ENCODE data around the gene PROM1. TPM values are rescaled to one million over a fixed set of nuclear protein-coding genes. Genes with fewer than 3 reads are reported as not detected.

PROM1 gene
- total and polyA plus RNA-seq, 2 donors from 2014 or later: 28.8 to 276 TPM

DNA sequence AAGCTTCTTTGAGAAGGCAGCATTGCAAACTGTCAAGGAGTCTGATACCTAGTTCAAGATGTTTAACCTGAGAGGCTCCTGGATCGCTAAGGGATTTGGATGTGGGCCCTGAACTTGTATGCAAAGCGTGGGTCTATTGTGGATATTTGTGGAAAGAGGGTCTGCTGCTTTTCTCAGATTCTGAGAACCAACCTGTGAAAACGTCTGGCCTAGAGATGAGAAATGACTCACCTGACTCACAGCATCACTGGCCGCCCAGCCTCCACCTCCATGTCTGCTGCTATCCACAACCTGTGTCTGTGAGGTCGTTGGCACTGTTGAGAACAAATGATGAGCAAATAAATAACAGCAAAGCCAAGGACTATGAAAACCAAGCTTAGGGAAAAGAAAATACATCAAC is 33.3 kb upstream of the PROM1 start:
- no peaks in the 10 kb centered on the region for H3K9me3 ChIP-seq (ENCODE audit: control insufficient read depth in 2 of 3, insufficient read depth in 1 of 3, low read length in 3 of 3)
- H3K4me1 ChIP-seq (ENCODE audit: control insufficient read depth in 2 of 3, insufficient read depth in 2 of 3, low read depth in 1 of 3, low read length in 3 of 3): peaks cover 0 to 2% (median 0%) of the 10 kb centered on the region in 3 donors
- intact Hi-C loops (cut with DNase I): no loop called here
- H3K36me3 ChIP-seq (ENCODE audit: control insufficient read depth in 2 of 3, insufficient read depth in 3 of 3, low read length in 3 of 3): no peaks in the 10 kb centered on the region
- DNase-seq: no peak
- TF ChIP-seq, protein P1, sequence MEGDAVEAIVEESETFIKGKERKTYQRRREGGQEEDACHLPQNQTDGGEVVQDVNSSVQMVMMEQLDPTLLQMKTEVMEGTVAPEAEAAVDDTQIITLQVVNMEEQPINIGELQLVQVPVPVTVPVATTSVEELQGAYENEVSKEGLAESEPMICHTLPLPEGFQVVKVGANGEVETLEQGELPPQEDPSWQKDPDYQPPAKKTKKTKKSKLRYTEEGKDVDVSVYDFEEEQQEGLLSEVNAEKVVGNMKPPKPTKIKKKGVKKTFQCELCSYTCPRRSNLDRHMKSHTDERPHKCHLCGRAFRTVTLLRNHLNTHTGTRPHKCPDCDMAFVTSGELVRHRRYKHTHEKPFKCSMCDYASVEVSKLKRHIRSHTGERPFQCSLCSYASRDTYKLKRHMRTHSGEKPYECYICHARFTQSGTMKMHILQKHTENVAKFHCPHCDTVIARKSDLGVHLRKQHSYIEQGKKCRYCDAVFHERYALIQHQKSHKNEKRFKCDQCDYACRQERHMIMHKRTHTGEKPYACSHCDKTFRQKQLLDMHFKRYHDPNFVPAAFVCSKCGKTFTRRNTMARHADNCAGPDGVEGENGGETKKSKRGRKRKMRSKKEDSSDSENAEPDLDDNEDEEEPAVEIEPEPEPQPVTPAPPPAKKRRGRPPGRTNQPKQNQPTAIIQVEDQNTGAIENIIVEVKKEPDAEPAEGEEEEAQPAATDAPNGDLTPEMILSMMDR (IDR thresholded peaks at IDR 0.05; ENCODE audit: borderline replicate concordance, extremely low read depth, insufficient read depth): no peak
- no peak for FAIRE-seq
- no peaks in the 10 kb centered on the region for H3K27me3 ChIP-seq (ENCODE audit: control insufficient read depth, insufficient read depth, low read length)
- H3K4me3 ChIP-seq (ENCODE audit: low read length in 3 of 3): no peak overlapping the region
- H3K9ac ChIP-seq (ENCODE audit: low read length in 3 of 3): no peak overlapping the region
- H3K27ac ChIP-seq (ENCODE audit: low read depth in 2 of 2, low read length in 2 of 2): no peak overlapping the region

DNA sequence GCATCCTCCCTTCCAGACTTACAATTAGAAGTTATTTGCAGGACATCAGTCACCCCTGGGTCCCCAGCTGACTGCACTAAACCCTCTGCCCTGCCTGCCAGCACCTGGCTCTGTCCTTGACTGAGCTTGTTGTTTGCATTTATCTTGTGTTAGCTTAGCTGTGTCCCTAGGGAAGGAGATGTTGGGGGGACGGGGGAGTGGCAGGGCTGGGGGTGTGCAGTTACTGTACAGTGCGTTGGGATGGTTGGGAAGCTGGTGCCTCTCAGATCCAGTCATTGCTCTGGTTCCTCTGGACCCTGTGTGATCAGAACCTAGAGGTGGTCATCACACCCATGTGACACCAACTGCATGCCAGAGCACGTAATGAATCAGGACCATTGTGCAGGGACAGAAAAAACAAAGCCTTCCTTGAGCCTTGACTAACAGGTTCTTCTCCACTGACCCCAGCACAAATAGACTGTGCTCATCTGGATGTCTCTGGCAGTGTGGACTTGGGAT is 32.7 kb upstream of the PROM1 start:
- Histone ChIP-seq H3K9me3 (ENCODE audit: control insufficient read depth in 2 of 3, insufficient read depth in 1 of 3, low read length in 3 of 3) (no peaks in the 10 kb centered on the region), H3K4me1 (ENCODE audit: control insufficient read depth in 2 of 3, insufficient read depth in 2 of 3, low read depth in 1 of 3, low read length in 3 of 3) (peaks cover 0 to 2% (median 0%) of the 10 kb centered on the region in 3 donors), H3K27me3 (ENCODE audit: control insufficient read depth, insufficient read depth, low read length) (no peaks in the 10 kb centered on the region), H3K27ac (ENCODE audit: low read depth in 2 of 2, low read length in 2 of 2) (no peak overlapping the region), H3K4me3 (ENCODE audit: low read length in 3 of 3) (no peak overlapping the region), H3K36me3 (ENCODE audit: control insufficient read depth in 2 of 3, insufficient read depth in 3 of 3, low read length in 3 of 3) (no peaks in the 10 kb centered on the region), H3K9ac (ENCODE audit: low read length in 3 of 3) (no peak overlapping the region)
- intact Hi-C loops (cut with DNase I): no loop called here
- no peak for FAIRE-seq
- TF ChIP-seq, protein P1 (IDR thresholded peaks at IDR 0.05; ENCODE audit: borderline replicate concordance, extremely low read depth, insufficient read depth): no peak
- no peak for DNase-seq

DNA sequence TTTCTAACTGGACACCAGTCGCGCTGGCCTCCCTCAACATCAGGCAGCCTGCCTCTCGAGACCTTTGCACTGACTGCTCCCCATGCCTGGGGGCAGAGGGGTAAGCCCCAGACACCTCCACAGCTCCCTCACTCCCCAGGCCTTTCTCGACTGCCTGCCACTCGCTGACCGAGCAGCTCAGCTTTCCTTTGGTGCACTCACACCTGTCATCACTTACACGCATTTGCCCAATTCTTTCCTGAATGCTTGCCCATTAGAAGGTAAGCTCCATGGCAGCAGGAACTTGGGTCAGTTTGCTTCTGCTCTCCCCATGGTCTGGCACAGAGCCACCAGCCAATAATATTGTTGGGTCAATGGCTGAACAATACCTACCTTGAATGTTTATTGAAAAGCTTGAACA is 32.2 kb upstream of the PROM1 start:
- DNase-seq (no peak), FAIRE-seq (no peak)
- H3K4me3 ChIP-seq (ENCODE audit: low read length in 3 of 3): no peak overlapping the region
- no peaks in the 10 kb centered on the region for H3K27me3 ChIP-seq (ENCODE audit: control insufficient read depth, insufficient read depth, low read length)
- no peak overlapping the region for H3K9ac ChIP-seq (ENCODE audit: low read length in 3 of 3)
- intact Hi-C loops (cut with DNase I): no loop called here
- H3K27ac ChIP-seq (ENCODE audit: low read depth in 2 of 2, low read length in 2 of 2): no peak overlapping the region
- no peaks in the 10 kb centered on the region for H3K36me3 ChIP-seq (ENCODE audit: control insufficient read depth in 2 of 3, insufficient read depth in 3 of 3, low read length in 3 of 3)
- TF ChIP-seq, protein P1 (IDR thresholded peaks at IDR 0.05; ENCODE audit: borderline replicate concordance, extremely low read depth, insufficient read depth): no peak
- H3K4me1 ChIP-seq (ENCODE audit: control insufficient read depth in 2 of 3, insufficient read depth in 2 of 3, low read depth in 1 of 3, low read length in 3 of 3): peaks cover 0 to 2% (median 0%) of the 10 kb centered on the region in 3 donors
- H3K9me3 ChIP-seq (ENCODE audit: control insufficient read depth in 2 of 3, insufficient read depth in 1 of 3, low read length in 3 of 3): no peaks in the 10 kb centered on the region

DNA sequence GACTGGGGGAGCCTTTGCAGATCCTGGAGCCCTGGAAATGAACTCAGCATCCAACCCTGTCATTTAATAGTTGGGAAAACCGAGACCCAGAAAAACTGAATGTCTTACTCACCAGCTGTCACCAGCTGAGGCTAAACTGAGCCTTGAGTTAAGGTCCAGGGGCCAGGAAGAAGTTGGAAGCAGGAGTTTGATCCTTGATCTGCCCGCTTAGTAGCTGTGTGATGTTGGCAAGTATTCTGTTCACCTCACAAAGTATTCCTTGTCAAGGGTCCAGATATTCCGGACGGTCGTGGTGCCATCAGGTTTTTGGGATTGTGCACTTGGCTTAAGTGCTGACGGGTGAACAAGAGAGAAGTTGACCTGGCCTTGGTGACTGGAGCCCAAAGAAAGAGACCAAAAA is 30.7 kb upstream of the PROM1 start:
- intact Hi-C loops (cut with DNase I): no loop called here
- H3K9me3 ChIP-seq (ENCODE audit: control insufficient read depth in 2 of 3, insufficient read depth in 1 of 3, low read length in 3 of 3): no peaks in the 10 kb centered on the region
- H3K27ac ChIP-seq (ENCODE audit: low read depth in 2 of 2, low read length in 2 of 2): no peak overlapping the region
- no peak overlapping the region for H3K9ac ChIP-seq (ENCODE audit: low read length in 3 of 3)
- H3K4me3 ChIP-seq (ENCODE audit: low read length in 3 of 3): no peak overlapping the region
- H3K4me1 ChIP-seq (ENCODE audit: control insufficient read depth in 2 of 3, insufficient read depth in 2 of 3, low read depth in 1 of 3, low read length in 3 of 3): peaks cover 0 to 2% (median 0%) of the 10 kb centered on the region in 3 donors
- FAIRE-seq (no peak), DNase-seq (no peak)
- TF ChIP-seq, protein P1 (IDR thresholded peaks at IDR 0.05; ENCODE audit: borderline replicate concordance, extremely low read depth, insufficient read depth): no peak
- H3K36me3 ChIP-seq (ENCODE audit: control insufficient read depth in 2 of 3, insufficient read depth in 3 of 3, low read length in 3 of 3): no peaks in the 10 kb centered on the region
- H3K27me3 ChIP-seq (ENCODE audit: control insufficient read depth, insufficient read depth, low read length): no peaks in the 10 kb centered on the region

Measured in kidney (tissue), 14 donors.